Gastroesophageal sphincter (tissue), 3 donors: ENCODE measurements around the gene SHISA7.

ENCODE experiments used
- EP300 ChIP-seq: sonication (generic); formaldehyde crosslinking; IDR thresholded peaks from one replicate; pipeline ENCODE4 v1.6.1; 2017; ENCODE audit warnings: antibody characterized with exemption, mild to moderate bottlenecking
- POLR2A ChIP-seq, 2 donors: fragments of 450-650 bp; IDR thresholded peaks; one replicate each; pipeline ENCODE4 v1.6.1; 2017; ENCODE audit warnings: antibody characterized with exemption in 2 of 2, mild to moderate bottlenecking in 2 of 2, moderate library complexity in 1 of 2
- POLR2AphosphoS5 ChIP-seq: sonication (generic); formaldehyde crosslinking; IDR thresholded peaks from one replicate; pipeline ENCODE4 v1.6.1; 2017; ENCODE audit warnings: antibody characterized with exemption
- TF ChIP-seq, protein P1 (sequence below), 4 experiments: fragments of 200-600 bp in 2 of 4; fragments of 450-650 bp in 2 of 4; sonication (generic) in 1 of 4; IDR thresholded peaks; one replicate each; pipeline ENCODE4 v1.5.1; 2017 to 2019; ENCODE audit warnings: antibody characterized with exemption in 4 of 4, mild to moderate bottlenecking in 2 of 4, moderate library complexity in 2 of 4

DNA sequence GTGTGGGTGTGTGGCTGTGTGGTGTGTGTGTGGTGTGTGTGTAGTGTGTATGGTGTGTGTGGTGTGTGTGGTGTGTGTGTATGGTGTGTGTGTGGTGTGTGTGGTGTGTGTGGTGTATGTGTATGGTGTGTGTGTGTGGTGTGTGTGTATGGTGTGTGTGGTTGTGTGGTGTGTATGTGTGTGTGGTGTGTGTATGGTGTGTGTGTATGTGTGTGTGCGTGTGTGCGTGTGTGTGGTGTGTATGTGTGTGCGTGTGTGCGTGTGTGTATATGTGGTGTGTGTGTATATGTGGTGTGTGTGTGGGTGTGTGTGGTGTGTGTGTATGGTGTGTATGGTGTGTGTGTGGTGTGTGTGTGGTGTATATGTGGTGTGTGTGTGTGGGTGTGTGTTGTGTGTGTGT lies 8.1 kb downstream of the SHISA7 start:
- TF ChIP-seq, protein P1, sequence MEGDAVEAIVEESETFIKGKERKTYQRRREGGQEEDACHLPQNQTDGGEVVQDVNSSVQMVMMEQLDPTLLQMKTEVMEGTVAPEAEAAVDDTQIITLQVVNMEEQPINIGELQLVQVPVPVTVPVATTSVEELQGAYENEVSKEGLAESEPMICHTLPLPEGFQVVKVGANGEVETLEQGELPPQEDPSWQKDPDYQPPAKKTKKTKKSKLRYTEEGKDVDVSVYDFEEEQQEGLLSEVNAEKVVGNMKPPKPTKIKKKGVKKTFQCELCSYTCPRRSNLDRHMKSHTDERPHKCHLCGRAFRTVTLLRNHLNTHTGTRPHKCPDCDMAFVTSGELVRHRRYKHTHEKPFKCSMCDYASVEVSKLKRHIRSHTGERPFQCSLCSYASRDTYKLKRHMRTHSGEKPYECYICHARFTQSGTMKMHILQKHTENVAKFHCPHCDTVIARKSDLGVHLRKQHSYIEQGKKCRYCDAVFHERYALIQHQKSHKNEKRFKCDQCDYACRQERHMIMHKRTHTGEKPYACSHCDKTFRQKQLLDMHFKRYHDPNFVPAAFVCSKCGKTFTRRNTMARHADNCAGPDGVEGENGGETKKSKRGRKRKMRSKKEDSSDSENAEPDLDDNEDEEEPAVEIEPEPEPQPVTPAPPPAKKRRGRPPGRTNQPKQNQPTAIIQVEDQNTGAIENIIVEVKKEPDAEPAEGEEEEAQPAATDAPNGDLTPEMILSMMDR (IDR thresholded peaks at IDR 0.05) = no peak
- no peak for TF ChIP-seq POLR2AphosphoS5
- TF ChIP-seq POLR2A (IDR thresholded peaks at IDR 0.05) = no peak
- no peak for TF ChIP-seq EP300
